IPS DF 19.7 (cell line): ENCODE measurements around the gene DDIT3.

Experiments
- DNase-seq: peaks from one replicate; pipeline ENCODE4 v3.0.0-alpha.2; 2013; ENCODE audit warnings: low read depth, low spot score

DDIT3 gene

DNA sequence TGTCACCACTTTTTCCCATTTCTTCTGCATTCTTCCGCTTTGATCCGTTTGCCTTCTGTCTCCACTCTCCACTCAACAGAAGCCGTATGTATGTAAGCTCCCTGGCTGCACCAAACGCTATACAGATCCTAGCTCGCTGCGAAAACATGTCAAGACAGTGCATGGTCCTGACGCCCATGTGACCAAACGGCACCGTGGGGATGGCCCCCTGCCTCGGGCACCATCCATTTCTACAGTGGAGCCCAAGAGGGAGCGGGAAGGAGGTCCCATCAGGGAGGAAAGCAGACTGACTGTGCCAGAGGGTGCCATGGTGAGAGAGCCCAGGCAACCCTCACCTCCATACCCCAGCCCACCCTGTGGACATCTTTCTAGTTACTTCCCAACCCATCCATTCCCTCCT is 52.4 kb downstream of the DDIT3 start:
- DNase-seq, result no peak

DNA sequence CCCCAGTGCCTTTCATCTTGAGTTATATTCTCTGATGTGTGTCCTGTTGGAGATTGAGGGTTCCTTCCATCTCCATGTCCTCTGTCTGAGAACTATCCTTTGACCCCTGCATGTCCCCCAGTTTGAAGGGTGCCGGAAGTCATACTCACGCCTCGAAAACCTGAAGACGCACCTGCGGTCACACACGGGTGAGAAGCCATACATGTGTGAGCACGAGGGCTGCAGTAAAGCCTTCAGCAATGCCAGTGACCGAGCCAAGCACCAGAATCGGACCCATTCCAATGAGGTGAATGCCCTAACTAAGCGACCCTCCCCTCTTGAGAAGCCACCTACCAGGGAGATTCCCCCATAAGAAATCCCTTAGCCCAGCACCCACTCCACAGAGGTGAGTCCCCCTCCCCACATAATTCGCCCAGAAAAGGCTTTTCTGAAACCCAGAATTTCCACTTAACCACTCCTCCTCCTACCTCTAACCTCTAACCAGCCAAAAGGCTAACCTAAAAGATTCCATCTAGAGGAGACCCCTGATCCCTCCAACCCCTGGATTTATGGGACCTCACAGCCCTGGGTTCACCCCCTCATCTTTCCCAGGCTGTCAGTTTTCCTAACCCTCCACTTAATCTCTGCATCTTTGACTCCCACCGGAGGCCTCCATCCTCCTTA is 53.0 kb downstream of the DDIT3 start:
- DNase-seq, result no peak
